Measurements from ENCODE around the gene PCDHGB4.
"Not testable (repeated sequence)": the region's sequence is repeated elsewhere in the genome, so short reads cannot be mapped to it uniquely, and the experiment has no call there.

PCDHGB4 gene

DNA sequence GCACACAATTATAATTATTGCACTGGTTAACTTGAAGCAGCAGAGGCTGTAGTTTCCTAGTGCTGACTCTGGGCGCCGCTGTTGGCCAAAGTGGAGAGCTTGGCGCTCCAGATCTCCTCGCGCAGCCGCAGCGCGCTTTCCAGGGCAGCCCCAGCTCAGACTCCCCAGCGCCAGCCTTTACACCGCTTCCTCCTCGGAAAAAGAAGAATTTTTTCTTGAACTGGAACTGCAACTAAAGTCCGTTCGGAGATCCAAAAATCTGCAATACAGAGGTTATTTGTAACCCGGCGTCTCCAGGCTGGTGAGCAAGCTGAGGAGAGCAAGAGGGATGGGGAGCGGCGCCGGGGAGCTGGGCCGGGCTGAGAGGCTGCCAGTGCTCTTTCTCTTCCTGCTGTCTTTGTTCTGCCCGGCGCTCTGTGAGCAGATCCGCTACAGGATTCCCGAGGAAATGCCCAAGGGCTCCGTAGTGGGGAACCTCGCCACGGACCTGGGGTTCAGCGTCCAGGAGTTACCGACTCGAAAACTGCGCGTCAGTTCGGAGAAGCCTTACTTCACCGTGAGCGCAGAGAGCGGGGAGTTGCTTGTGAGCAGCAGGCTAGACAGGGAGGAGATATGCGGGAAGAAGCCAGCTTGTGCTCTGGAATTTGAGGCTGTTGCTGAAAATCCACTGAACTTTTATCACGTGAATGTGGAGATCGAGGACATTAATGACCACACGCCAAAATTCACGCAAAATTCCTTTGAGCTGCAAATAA is at the start of gene PCDHGB4:
PCDHGB4 (plus strand) TSS at position 142 of the 755 bp plus-strand sequence; CDS start at position 329, 187 bp downstream.
- FAIRE-seq = peak; percentile 49
- not testable (repeated sequence) for DNase-seq (ENCODE audit: extremely low spot score, insufficient read length, low read depth)

DNA sequence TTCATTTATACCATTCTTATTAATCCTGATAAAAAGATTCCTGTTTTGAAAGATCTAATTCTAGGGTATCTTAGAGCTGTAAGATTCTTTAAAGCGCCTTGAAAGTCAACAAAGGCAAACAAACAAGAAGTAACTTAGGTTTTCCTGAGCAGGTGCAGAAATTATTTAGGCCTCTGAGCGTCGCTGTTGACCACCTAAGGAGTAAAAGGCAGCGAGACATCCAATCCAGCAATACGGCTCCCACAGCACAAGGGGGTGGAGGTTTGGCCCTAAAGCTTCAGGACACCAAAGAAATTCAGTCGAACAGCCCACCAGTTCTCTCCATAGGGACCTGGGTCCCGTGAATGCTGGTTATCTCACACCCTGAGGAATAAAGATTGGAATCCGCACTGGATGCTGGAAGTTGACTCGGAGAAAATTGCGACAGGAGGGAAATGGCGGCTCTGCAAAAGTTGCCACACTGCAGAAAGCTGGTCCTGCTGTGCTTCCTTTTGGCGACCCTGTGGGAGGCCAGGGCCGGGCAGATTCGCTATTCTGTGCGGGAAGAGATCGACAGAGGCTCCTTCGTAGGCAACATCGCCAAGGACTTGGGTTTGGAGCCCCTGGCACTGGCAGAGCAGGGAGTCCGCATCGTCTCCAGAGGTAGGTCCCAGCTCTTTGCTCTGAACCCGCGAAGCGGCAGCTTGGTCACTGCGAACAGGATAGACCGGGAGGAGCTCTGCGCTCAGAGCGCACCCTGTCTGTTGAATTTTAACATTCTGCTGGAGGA is 48.8 kb upstream of the PCDHGB4 start, which contains the start of gene PCDHGA2:
PCDHGA2 (plus strand) TSS at position 223 of the 769 bp plus-strand sequence.
- FAIRE-seq = no peak
- DNase-seq (ENCODE audit: extremely low spot score, insufficient read length, low read depth) = no peak

- FAIRE-seq; DNase-seq (ENCODE audit: extremely low spot score, insufficient read length, low read depth): not testable (repeated sequence)
These were observed 46.6 kb upstream of the PCDHGB4 start for GRCh38 chr5:141340781-141341354.

DNA sequence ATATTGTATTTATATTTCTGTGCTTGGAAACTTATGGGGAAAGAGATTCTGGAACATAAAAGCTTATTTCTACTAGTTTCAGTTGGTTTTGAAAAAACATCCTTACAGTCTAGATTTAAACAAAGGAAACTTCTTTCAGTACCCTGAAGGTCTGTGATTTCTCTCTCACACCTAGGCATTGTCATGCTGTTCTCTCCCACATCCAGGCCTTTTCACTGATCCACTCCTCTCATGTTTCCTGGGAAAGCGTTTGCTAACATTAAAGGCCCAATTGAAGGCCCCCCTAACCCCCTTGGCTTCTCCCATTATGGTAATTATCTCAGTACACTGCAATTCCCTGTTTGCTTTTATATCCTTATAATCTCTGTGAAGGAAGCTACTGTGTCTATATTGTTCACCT is 44.7 kb upstream of the PCDHGB4 start:
- no peak for FAIRE-seq
- DNase-seq (ENCODE audit: extremely low spot score, insufficient read length, low read depth) = no peak

DNA sequence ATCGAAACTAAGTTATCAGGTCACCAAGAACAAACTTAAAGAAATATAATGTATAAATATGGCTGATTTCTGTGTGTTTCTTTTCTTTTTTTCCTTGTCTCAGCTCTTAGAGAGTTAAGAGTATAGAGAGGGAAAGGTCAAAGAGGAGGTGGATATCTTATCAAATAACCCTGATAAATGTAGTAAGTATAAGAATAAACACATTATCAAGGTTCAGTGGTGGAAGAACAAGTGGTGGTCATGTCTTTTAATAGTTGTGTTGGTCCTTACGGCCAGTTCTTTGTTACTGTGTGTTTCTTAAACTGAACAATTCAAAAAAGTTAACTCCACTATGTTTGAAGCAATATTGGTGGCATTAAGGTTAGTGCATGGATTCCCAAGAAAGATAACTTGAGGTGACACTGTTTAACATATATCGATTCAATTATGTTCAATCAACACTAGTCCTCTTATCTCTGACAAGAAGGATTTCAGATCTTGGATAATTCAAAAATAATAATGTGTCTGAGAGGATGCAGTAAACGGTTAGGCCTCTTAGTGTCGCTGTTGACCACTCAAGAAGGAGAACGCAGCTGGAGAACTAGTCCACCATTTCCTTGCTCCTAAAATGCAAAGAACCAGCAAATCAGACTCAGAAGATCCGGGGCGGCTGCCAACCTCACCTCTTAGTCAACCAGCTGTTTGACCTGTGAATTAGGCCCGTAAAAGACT is 44.1 kb upstream of the PCDHGB4 start, which contains the start of gene PCDHGA3:
PCDHGA3 (plus strand) TSS at position 588 of the 711 bp plus-strand sequence. CDS start 205 bp downstream, outside the sequence.
- no peak for DNase-seq (ENCODE audit: extremely low spot score, insufficient read length, low read depth)
- no peak for FAIRE-seq

DNA sequence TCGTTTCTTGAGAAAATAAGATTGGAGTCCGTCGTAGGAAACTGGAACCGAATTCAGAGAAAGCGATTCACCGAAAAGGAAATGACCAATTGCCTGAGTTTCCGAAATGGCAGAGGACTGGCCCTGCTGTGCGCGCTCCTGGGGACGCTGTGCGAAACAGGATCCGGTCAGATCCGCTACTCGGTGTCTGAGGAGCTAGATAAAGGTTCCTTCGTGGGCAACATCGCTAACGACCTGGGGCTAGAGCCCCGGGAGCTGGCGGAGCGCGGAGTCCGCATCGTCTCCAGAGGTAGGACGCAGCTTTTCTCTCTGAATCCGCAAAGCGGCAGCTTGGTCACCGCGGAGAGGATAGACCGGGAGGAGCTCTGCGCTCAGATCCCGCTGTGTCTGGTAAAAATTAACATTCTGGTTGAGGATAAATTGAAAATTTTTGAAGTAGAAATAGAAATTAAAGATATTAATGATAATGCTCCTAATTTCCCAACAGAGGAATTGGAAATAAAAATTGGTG is 43.5 kb upstream of the PCDHGB4 start:
- no peak for DNase-seq (ENCODE audit: extremely low spot score, insufficient read length, low read depth)
- FAIRE-seq = no peak

- FAIRE-seq (no peak), DNase-seq (ENCODE audit: extremely low spot score, insufficient read length, low read depth) (no peak)
These were observed 42.2 kb upstream of the PCDHGB4 start for GRCh38 chr5:141345327-141345726.

GRCh38 chr5:141346017-141346416 is 41.5 kb upstream of the PCDHGB4 start:
- not testable (repeated sequence) for FAIRE-seq; DNase-seq (ENCODE audit: extremely low spot score, insufficient read length, low read depth)

DNA sequence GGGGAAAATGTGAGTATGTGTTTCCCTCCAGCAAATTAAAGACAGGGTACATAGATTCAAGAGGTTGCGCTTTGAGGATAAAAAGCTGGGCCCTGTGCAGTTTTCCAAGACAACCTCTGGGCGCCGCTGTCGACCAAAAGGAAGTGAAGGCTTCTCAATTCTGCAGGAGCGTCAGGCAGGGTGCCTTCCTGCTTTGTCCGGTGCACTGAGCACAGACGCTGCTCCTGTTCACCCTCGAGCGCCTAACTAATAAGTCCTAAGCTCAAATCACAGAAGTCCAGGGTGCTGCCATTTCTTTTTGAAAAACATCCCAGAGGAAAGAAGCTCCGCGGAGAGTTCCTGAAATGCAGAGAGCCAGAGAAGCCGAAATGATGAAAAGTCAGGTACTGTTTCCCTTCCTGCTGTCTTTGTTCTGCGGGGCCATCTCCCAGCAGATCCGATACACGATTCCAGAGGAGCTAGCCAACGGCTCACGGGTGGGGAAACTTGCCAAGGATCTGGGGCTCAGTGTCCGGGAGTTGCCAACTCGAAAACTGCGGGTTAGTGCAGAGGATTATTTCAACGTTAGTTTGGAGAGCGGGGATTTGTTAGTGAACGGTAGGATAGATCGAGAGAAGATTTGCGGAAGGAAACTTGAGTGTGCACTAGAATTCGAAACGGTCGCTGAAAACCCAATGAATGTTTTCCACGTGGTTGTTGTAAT is 37.4 kb upstream of the PCDHGB4 start, which contains the start of gene PCDHGB1:
PCDHGB1 (plus strand) TSS at position 183 of the 703 bp plus-strand sequence; CDS start at position 345, 162 bp downstream.
- no peak for DNase-seq (ENCODE audit: extremely low spot score, insufficient read length, low read depth)

GRCh38 chr5:141351591-141351990 is 35.9 kb upstream of the PCDHGB4 start:
- no peak for FAIRE-seq
- DNase-seq (ENCODE audit: extremely low spot score, insufficient read length, low read depth) = no peak

More for the DNA sequence above, 37.4 kb upstream of the PCDHGB4 start, which contains the start of gene PCDHGB1:
- no peak for FAIRE-seq

GRCh38 chr5:141354900-141355469 is 32.5 kb upstream of the PCDHGB4 start, which contains the start of gene PCDHGA4:
PCDHGA4 (plus strand) TSS chr5:141355021; CDS start chr5:141355108, 87 bp downstream.
- no peak for FAIRE-seq
- DNase-seq (ENCODE audit: extremely low spot score, insufficient read length, low read depth) = no peak

DNA sequence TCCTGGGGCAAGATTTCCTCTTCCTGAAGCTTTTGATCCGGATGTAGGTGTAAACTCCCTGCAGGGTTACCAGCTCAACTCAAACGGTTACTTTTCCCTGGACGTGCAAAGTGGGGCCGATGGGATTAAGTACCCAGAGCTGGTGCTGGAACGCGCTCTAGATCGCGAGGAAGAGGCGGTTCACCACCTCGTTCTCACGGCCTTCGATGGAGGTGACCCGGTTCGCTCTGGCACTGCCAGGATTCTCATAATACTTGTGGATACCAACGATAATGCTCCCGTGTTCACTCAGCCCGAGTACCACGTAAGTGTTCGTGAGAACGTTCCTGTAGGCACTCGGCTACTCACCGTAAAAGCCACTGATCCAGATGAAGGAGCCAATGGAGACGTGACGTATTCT is 31.9 kb upstream of the PCDHGB4 start:
- FAIRE-seq = no peak
- DNase-seq (ENCODE audit: extremely low spot score, insufficient read length, low read depth) = no peak

GRCh38 chr5:141356133-141356532 is 31.4 kb upstream of the PCDHGB4 start:
- FAIRE-seq (no peak), DNase-seq (ENCODE audit: extremely low spot score, insufficient read length, low read depth) (no peak)

DNA sequence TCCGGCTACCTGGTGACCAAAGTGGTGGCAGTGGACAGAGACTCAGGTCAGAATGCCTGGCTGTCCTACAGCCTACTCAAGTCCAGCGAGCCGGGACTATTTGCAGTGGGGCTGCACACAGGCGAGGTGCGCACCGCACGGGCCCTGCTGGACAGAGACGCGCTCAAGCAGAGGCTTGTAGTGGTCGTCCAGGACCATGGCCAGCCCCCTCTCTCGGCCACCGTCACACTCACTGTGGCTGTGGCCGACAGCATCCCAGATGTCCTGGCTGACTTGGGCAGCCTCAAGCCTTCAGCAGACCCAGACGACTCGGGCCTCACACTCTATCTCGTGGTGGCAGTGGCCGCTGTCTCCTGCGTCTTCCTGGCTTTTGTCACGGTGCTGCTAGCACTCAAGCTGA is 30.5 kb upstream of the PCDHGB4 start:
- no peak for DNase-seq (ENCODE audit: extremely low spot score, insufficient read length, low read depth)
- no peak for FAIRE-seq

DNA sequence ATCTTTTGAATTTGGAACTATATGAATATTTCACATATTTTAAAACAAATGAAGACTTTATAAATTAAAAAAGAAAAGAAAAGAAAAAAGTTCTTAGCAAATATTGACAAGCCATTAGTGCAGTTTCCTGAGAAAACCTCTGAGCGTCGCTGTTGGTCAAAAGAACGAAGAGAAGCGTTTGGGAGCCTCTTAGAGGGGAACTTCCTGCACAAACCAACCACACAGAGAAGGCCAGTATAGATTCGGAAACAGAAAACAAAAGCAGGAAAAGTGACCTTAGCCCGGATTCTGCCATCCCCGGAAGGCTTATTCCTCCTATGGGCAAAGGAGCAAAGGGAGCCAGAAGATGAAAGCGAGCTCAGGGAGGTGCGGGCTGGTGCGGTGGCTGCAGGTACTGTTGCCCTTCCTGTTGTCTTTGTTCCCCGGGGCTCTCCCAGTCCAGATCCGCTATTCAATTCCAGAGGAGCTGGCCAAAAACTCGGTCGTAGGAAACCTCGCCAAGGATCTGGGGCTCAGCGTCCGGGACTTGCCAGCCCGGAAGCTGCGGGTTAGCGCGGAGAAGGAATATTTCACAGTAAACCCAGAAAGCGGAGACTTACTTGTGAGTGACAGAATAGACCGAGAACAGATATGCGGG is 27.6 kb upstream of the PCDHGB4 start, which contains the start of gene PCDHGB2:
PCDHGB2 (plus strand) TSS at position 205 of the 637 bp plus-strand sequence; CDS start at position 347, 142 bp downstream.
- DNase-seq (ENCODE audit: extremely low spot score, insufficient read length, low read depth) (peak; percentile 18), FAIRE-seq (peak; percentile 24)

DNA sequence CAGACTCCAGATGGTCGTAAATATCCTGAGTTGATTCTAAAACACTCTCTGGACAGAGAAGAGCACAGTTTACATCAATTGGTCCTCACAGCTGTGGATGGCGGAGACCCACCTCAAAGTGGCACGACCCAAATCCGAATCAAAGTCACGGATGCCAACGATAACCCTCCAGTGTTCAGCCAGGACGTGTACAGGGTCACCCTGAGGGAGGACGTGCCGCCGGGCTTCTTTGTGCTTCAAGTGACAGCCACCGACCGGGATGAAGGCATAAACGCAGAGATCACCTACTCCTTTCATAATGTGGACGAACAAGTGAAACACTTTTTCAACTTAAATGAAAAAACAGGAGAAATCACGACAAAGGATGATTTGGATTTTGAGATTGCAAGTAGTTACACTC is 26.8 kb upstream of the PCDHGB4 start:
- no peak for DNase-seq (ENCODE audit: extremely low spot score, insufficient read length, low read depth)
- no peak for FAIRE-seq

- DNase-seq (ENCODE audit: extremely low spot score, insufficient read length, low read depth) (no peak), FAIRE-seq (no peak)
These were observed 24.8 kb upstream of the PCDHGB4 start for GRCh38 chr5:141362719-141363118.

Measured in GM18507 (cell line).